Spleen (tissue), 7 donors: ENCODE results near the gene OR52A1.

Experiments used
- CTCF ChIP-seq, 11 experiments: fragments of 200-600 bp in 7 of 11; fragments of 450-650 bp in 4 of 11; sonication (generic) in 4 of 11; IDR thresholded peaks in 8 of 11; conservative IDR thresholded peaks in 3 of 11; 1 replicate in 7 of 11; 2 replicates in 4 of 11; pipeline versions ENCODE4 v1.4.0 to v1.8.0; 2016 to 2021; ENCODE audit warnings: antibody characterized with exemption in 11 of 11, inconsistent platforms in 4 of 11, mild to moderate bottlenecking in 1 of 11
- POLR2A ChIP-seq, 3 donors: fragments of 450-650 bp; IDR thresholded peaks; one replicate each; pipeline ENCODE4 v1.5.1; 2017; ENCODE audit warnings: antibody characterized with exemption in 3 of 3, mild to moderate bottlenecking in 1 of 3
- POLR2AphosphoS5 ChIP-seq, 3 donors: sonication (generic); formaldehyde crosslinking; IDR thresholded peaks; one replicate each; pipeline ENCODE4 v1.5.1; 2017; ENCODE audit warnings: antibody characterized with exemption in 3 of 3
- donor health status: DM: no; HTN: no; CAD: no; lungs with moderate emphysema.
- donor health status: DM: no; HTN: no; CAD: no.
- donor health status: DM: no; HTN: no; CAD: no.

DNA sequence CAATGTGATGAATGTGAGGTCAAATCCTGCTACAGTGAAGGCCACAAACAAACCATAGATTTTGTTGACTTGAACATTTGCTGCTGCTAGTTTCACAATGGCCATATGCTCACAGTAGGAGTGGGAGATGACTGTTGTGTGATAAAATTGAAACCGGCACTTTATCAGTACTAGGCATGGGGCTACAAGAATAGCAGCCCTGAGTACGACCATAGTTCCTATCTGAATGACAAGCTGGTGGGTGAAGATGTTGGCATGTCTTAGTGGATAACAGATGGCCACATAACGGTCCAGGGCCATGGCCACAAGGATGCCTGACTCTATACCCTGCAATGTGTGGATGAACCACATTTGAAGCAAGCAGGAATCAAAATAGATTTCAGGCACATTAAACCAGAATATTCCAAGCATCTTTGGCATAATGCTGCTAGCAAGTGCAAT lies 2.8 kb downstream of the OR52A1 start:
- TF ChIP-seq POLR2A (IDR thresholded peaks at IDR 0.05) (no peak), CTCF (IDR thresholded peaks at IDR 0.05 in 8 of 11, conservative IDR thresholded peaks at IDR 0.05 in 3 of 11) (no peak), POLR2AphosphoS5 (IDR thresholded peaks at IDR 0.05) (no peak)
